Stimulated activated CD8-positive, alpha-beta memory T cell treated with anti-CD3 and anti-CD28 coated beads, Interleukin-7, amount 100 ng/mL, for 48 hours (primary cell): ENCODE measurements around the gene EID2B.

ENCODE experiments used
- DNase-seq, 2 donors: peaks; one replicate each; pipeline ENCODE4 v3.0.0-alpha.2; 2020; ENCODE audit warnings: low read depth in 1 of 2; ENCODE audit errors: extremely low read depth in 1 of 2

Gene EID2B

GRCh38 chr19:39533003-39533512 is 406 bp upstream of the EID2B start:
- DNase-seq = no peak

DNA sequence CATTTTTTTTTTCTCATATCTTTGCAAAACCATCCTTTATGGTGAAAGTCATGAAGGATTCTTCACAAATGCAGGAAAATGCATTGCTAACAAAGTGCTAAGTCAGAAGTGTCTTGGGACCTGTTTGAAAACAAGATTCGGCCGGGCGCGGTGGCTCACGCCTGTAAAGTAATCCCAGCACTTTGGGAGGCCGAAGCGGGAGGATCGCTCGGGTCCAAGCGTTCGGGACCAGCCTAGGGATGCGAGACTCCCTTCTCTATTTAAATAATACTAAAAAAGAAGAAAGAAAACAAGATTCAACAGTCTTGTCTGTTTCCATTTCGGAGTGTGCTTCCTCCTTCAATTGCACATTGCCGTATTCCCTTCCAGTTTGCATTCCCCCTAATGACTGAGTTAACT is 819 bp downstream of the EID2B start:
- DNase-seq = no peak

DNA sequence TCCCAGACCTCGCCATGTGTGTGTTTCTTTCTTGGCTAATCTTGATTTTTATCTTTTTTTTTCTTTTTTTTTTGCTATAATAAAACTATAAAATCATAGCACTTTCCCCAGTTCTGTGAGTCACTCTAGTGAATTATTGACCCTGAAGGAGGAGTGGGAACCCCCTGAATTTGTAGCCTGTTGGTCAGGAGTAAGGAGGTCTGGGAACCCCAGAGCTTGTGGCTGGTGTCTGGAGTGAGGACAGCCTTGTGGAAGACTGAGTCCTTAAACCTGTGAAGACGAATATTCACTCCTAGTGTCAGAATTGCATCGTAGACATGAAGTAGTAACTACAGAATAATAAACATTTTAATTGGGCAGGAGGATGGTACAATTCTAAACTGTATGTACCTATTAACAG is 7.4 kb downstream of the EID2B start:
- no peak for DNase-seq

- no peak for DNase-seq
Observed at GRCh38 chr19:39524495-39524894, 8.2 kb downstream of the EID2B start.

GRCh38 chr19:39520541-39521484 is 11.8 kb downstream of the EID2B start:
- DNase-seq = no peak

GRCh38 chr19:39518975-39519374 is 13.7 kb downstream of the EID2B start:
- no peak for DNase-seq

DNA sequence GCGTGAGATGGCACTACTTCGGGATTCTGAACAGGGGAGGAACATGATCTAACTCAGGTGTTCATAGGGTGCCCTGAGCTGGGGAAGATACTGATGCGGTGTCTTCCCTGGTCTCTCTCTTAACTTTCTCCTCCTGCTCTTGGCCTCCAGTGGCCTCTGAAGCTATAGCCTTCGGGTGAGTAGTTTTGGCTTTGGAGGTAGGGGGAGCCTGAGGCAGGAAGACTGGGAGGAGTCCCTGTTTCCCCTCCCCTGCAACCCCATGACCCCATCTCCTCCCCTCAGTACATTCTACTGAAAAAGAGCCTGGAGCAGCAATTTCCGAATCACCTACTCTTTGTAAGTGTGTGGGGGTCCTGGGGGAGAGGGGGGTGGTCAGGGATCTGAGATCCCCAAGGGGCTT is 14.2 kb downstream of the EID2B start:
- no peak for DNase-seq

- DNase-seq = no peak
Observed at GRCh38 chr19:39517432-39517831, 15.2 kb downstream of the EID2B start.

GRCh38 chr19:39516270-39516669 is 16.4 kb downstream of the EID2B start:
- DNase-seq = no peak

- no peak for DNase-seq
Observed at GRCh38 chr19:39515551-39516191, 17.0 kb downstream of the EID2B start.

DNA sequence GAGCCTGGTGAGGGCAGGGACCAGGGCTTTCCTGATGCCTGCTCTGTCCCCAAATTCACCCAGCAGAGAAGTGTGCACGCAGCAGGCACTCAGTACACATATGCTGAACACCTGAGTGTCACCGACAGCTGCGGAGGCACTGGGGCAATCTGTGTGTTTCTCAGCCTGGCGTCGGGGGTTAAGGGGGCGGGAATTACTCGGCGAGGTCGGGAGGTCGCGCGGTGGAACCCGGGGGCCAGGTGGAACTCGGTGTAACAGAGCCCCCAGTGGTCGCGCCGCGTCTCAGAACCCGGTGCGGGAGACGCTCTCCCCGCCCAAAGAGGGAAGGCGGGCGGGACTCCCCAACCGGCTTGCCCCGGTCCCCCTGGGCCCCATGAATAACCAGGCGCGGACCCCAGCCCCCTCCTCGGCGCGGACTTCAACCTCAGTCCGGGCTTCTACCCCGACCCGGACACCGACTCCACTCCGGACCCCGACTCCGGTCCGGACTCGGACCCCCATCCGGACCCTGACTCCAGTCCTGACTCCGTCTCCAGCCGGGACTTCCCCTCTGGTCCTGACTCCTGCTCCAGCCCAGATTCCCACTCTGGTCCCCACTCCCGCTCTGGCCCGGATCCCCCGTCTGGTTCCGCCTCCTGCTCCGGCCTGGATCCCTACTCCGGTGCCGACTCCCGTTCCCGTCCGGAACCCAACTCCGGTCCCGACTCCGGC is 17.7 kb downstream of the EID2B start, which contains the start of gene SELENOV:
Gene SELENOV, plus strand, starts transcription at position 300 of the 711 bp plus-strand sequence. Its CDS starts 74 bp downstream, at position 374.
- peak in 1 of 2 donors; percentile 7 for DNase-seq

DNA sequence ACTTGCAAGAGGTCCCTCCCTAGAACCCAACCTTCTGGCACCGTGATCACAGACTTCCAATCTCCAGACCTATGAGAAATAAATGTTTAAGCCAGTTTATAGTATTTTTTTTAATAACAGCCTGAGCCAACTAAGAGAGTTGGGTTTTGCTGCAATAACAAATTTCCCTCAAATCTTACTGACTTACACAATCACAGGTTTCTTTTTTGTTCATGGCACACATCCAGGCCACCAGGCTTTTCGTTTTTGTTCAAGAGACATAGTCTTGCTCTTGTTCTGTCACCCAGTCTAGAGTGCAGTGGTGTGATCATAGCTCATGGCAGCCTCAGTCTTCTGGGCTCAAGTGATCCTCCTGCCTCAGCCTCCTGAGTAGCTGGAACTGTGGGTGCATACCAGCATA is 19.7 kb downstream of the EID2B start:
- no peak for DNase-seq

DNA sequence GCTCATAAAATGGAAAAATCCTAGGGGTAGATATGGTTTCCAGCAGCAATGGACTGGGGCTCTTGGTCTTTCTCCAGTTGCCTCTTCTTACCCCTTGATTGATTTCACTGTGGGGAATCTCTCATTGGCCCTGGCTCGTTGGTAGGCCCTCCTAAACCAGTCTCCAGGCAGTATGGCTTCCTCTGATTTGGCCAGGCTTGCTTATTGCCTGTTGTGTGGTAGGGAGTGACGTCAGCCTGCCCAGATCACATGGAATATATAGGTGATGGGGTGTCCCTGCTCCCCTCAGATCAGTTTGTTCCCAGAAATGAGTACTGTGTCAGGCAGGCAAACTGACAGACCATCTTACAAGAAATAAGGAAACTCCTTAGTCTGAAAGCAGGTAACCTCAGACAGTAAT is 23.4 kb downstream of the EID2B start:
- no peak for DNase-seq

GRCh38 chr19:39508629-39509028 is 24.0 kb downstream of the EID2B start:
- no peak for DNase-seq

- no peak for DNase-seq
Observed at GRCh38 chr19:39507715-39508364, 24.8 kb downstream of the EID2B start.

- DNase-seq = peak; percentile 47 to 54
Observed at GRCh38 chr19:39506944-39507714, 25.5 kb downstream of the EID2B start.

DNA sequence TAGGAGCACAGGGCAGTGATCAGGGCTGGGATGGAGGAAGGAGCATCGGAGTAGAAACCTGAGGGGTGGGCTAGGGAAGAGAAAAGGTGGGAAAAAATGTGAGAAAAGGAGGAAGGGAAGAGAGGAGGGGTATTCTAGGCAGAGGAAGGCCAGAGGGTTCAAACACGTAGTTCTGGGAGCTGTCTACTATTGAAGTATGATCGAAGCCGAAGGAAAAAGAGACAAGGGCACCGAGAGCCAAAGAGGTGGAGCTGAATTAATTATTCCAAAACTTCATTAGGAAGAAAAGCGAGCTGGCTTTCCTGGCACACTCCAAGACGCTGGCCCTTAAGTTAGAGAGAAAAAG is 26.1 kb downstream of the EID2B start:
- DNase-seq = no peak

GRCh38 chr19:39502640-39503417 is 29.8 kb downstream of the EID2B start:
- peak; percentile 43 to 60 for DNase-seq

- no peak for DNase-seq
Observed at GRCh38 chr19:39501340-39501739, 31.3 kb downstream of the EID2B start.
